Esophagus (tissue), 2 donors: ENCODE results near the gene MIEF2. TPM values are rescaled to one million over a fixed set of nuclear protein-coding genes. Genes with fewer than 3 reads are reported as not detected.
"Not testable (repeated sequence)": the region's sequence is repeated elsewhere in the genome, so short reads cannot be mapped to it uniquely, and the experiment has no call there.

ENCODE experiments used
- H3K27ac ChIP-seq, 2 donors: one replicate each; pipeline ENCODE4 v1.5.1; 2013; ENCODE audit warnings: low read depth in 2 of 2, mild to moderate bottlenecking in 2 of 2, inconsistent platforms in 1 of 2, low read length in 1 of 2, moderate library complexity in 1 of 2
- H3K27me3 ChIP-seq, 2 donors: one replicate each; pipeline ENCODE4 v1.6.1; 2013; ENCODE audit warnings: low read length in 2 of 2, control low read depth in 1 of 2, mild to moderate bottlenecking in 1 of 2; ENCODE audit not compliant: insufficient read depth in 2 of 2, control insufficient read depth in 1 of 2
- H3K36me3 ChIP-seq, 2 donors: one replicate each; pipeline ENCODE4 v1.6.1; 2013; ENCODE audit warnings: low read length in 1 of 2; ENCODE audit not compliant: control insufficient read depth in 2 of 2, insufficient read depth in 2 of 2
- H3K4me1 ChIP-seq, 2 donors: one replicate each; pipeline ENCODE4 v1.6.1; 2013; ENCODE audit warnings: low read length in 1 of 2; ENCODE audit not compliant: control insufficient read depth in 2 of 2, insufficient read depth in 2 of 2
- H3K4me3 ChIP-seq, 2 donors: one replicate each; pipeline ENCODE4 v1.5.1; 2013; ENCODE audit warnings: low read length in 2 of 2, mild to moderate bottlenecking in 2 of 2, low read depth in 1 of 2, moderate library complexity in 1 of 2
- H3K9me3 ChIP-seq, 2 donors: one replicate each; pipeline ENCODE4 v1.6.1; 2013; ENCODE audit warnings: mild to moderate bottlenecking in 2 of 2, low read depth in 1 of 2, low read length in 1 of 2, moderate library complexity in 1 of 2; ENCODE audit not compliant: control insufficient read depth in 2 of 2, insufficient read depth in 1 of 2
- WGBS, 2 donors: extraction: QIAGEN DNeasy Blood & Tissue Kit; methylation state at CpG; one replicate each; pipeline ENCODE4 v1.1.7; 2013; 5-methylcytosine and 5-hydroxymethylcytosine counted together
- polyA plus RNA-seq, 2 donors: library from polyadenylated mRNA; stranded (reverse); fragments of 200-250 nt; gene quantifications; one replicate each; pipeline ENCODE4 v1.2.3, GENCODE V29; 2013
- donor health status: healthy with polysubstance abuse.
- donor health status: Bipolar disorder and iron deficiency.

Gene MIEF2
- polyA plus RNA-seq, 2 donors, result 7.6 to 11.4 TPM

DNA sequence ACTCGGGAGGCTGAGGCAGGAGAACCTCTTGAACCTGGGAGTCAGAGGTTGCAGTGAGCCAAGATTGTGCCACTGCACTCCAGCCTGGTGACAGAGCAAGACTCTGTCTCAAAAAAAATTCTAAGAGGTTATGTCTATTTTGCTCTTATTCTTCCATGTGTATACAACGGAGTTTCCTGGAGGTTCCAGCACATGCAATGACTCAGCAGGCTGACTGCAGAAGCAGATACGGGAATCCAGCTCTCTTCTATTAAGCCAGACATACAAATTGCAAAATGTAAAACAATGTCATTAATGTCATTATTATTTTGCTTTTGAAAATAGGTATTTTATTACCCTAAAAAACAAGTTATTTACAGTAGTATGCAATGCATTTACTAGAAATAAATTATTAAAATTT is 18.4 kb downstream of the MIEF2 start:
- H3K36me3 ChIP-seq, result peaks cover 42 to 57% of the 10 kb centered on the region in 2 donors
- H3K27me3 ChIP-seq, result no peaks in the 10 kb centered on the region
- H3K4me1 ChIP-seq, result no peaks in the 10 kb centered on the region
- H3K4me3 ChIP-seq, result no peak overlapping the region
- no peak overlapping the region for H3K27ac ChIP-seq
- WGBS, 2 donors, result 86 to 87% methylated on average over 3 of the region's 3 CpGs
- no peaks in the 10 kb centered on the region for H3K9me3 ChIP-seq

DNA sequence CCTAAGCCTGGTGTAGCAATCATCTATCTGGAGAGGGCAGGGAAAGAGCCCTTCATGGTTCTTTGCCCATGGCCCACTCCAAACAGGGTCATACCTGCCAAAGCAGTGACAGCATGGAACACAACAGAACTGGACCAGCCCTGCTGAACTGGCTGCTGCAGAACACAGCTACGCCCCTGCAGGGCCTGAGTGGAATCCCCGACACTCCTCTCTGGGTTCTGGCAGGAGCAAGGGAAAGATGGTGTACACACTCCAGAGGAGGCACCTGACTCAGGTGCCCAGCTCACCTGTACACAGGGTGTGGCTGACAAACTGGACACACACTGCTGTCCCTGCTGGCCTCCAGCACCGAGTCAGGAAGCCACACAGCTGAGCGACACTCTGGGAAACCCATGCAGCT is 19.8 kb downstream of the MIEF2 start:
- Histone ChIP-seq H3K27me3 (no peaks in the 10 kb centered on the region), H3K27ac (no peak overlapping the region), H3K36me3 (peaks cover 36 to 54% of the 10 kb centered on the region in 2 donors), H3K4me3 (no peak overlapping the region), H3K9me3 (no peaks in the 10 kb centered on the region), H3K4me1 (no peaks in the 10 kb centered on the region)
- WGBS, 2 donors, result 91 to 97% methylated on average over 4 of the region's 4 CpGs

DNA sequence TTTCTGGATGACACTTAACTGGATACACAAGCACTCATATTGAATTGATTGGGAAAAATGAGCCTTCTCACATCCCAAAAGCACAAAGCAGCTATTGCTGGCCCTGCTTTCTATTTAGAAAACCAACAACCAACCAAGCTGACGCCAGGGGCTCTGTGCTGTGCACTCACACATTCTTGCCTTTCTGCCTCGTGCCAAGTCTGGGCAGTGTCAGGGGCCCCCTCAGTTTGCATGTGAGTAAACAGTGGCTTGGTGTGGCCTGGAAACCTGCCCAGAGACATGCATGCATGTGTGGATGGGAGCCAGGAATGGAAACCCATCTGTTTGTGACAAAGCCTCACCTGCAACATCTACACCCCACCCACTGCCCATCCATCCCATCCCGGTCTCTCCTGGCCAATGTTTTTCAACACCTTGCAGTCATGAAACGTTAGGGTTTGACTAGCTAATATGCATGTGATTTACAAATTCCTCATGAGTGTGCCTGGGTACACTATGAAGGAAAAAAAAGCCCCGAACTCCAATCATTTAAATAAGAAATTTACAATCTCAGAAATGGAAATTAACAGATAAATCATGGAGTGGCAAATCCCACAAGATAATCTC is 20.4 kb downstream of the MIEF2 start:
- H3K27ac ChIP-seq, result no peak overlapping the region
- no peaks in the 10 kb centered on the region for H3K9me3 ChIP-seq
- 59 to 63% methylated on average over 5 of the region's 5 CpGs for WGBS, 2 donors
- H3K36me3 ChIP-seq, result peaks cover 36 to 56% of the 10 kb centered on the region in 2 donors
- no peaks in the 10 kb centered on the region for H3K27me3 ChIP-seq
- H3K4me3 ChIP-seq, result no peak overlapping the region
- H3K4me1 ChIP-seq, result no peaks in the 10 kb centered on the region

DNA sequence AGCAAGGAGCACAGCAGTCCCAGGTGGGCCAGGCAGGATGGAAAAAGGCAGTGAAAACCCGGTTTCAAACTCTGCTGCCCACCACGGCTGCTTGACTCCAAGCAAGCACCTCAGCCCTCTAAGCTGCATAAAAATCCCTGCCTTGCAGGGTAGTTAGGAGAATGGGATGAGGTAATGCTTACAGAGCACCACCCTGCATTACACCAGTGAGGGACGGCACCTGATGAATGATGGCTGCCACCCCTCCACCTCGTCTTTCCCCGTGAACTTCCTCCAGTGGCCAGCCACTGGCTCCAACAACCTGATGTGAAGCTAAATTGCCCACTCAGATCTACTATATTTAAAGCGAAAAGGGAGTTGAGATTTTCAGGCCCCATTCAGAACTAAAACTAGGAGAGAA is 21.3 kb downstream of the MIEF2 start:
- H3K4me3 ChIP-seq, result no peak overlapping the region
- 91 to 92% methylated on average over 6 of the region's 6 CpGs for WGBS, 2 donors
- no peaks in the 10 kb centered on the region for H3K9me3 ChIP-seq
- H3K4me1 ChIP-seq, result no peaks in the 10 kb centered on the region
- no peaks in the 10 kb centered on the region for H3K27me3 ChIP-seq
- H3K27ac ChIP-seq, result no peak overlapping the region
- H3K36me3 ChIP-seq, result peaks cover 34 to 48% of the 10 kb centered on the region in 2 donors

DNA sequence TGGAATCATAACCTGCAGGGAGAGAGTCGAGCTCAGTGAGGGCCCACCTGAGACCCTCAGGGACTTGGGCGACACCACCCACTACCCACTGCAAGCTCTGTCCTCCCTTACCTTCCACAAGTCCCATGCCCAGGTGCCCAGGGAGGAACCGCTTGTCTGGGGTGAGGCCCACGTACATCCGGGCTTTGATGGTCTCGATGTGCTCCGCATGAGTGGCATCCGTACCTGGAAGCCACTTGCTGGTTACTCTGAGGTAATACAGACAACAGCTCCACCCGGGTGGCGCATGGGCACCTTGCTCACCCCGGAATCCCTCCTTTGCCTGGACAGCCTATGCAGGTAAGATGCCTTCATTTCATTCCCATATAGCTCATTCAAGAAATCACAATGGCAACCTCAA is 24.8 kb downstream of the MIEF2 start:
- WGBS, 2 donors, result 96 to 97% methylated on average over 11 of the region's 11 CpGs
- Histone ChIP-seq H3K36me3 (peaks cover 28 to 46% of the 10 kb centered on the region in 2 donors), H3K27ac (no peak overlapping the region), H3K9me3 (no peaks in the 10 kb centered on the region), H3K4me3 (no peak overlapping the region), H3K27me3 (no peaks in the 10 kb centered on the region), H3K4me1 (no peaks in the 10 kb centered on the region)

DNA sequence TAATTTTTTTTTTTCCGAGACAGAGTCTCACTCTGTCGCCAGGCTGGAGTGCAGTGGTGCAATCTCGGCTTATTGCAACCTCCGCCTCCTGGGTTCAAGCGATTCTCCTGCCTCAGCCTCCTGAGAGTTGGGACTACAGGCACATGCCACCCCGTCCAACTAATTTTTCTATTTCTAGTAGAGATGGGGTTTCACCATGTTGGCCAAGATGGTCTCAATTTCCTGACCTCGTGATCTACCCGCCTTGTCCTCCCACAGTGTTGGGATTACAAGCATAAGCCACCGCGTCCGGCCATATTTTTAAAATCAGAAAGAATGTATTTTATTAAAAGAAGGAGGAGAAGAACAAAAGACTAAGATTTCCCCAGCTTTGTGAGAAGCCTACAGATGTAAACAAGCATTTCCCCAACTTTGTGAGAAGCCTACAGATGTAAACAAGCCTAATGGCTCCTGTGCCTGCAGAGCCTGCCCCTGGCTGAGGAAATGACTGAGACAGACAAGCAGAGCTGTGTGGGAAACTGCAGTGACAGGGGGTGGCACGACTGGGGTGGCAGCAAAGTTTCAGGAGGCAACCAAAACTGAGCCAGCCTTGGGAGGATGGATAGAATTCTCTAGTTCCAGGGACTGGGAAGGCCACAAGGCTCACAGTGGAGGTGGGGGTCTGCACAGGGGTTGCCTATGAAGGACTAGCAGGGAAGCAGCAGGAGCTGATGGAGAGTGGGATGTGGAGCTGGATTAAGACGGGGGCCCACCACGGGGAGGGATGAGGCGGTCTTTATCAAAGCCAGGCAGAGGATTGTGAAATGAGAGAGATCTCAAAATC is 31.5 kb downstream of the MIEF2 start:
- H3K27ac ChIP-seq, result no peak overlapping the region
- no peaks in the 10 kb centered on the region for H3K9me3 ChIP-seq
- WGBS, 2 donors, result 94 to 95% methylated on average over 15 of the region's 15 CpGs
- no peaks in the 10 kb centered on the region for H3K27me3 ChIP-seq
- H3K4me3 ChIP-seq, result no peak overlapping the region
- H3K36me3 ChIP-seq, result peaks cover 23 to 31% of the 10 kb centered on the region in 2 donors
- no peaks in the 10 kb centered on the region for H3K4me1 ChIP-seq

DNA sequence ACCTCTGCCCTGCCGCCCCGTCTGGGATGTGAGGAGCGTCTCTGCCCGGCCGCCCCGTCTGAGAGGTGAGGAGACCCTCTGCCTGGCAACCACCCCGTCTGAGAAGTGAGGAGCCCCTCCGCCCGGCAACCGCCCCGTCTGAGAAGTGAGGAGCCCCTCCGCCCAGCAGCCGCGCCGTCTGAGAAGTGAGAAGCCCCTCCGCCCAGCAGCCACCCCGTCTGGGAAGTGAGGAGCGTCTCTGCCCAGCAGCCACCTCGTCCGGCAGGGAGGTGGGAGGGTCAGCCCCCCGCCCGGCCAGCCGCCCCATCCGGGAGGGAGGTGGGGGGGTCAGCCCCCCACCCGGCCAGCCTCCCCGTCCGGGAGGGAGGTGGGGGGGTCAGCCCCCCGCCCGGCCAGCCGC is 37.6 kb downstream of the MIEF2 start:
- 91 to 92% methylated on average over 2 to 30 of the region's 30 CpGs for WGBS, 2 donors
- not testable (repeated sequence) for H3K9me3 ChIP-seq, H3K4me3 ChIP-seq, H3K27me3 ChIP-seq, H3K27ac ChIP-seq, H3K4me1 ChIP-seq
- peaks cover 21 to 24% of the 10 kb centered on the region in 2 donors for H3K36me3 ChIP-seq

DNA sequence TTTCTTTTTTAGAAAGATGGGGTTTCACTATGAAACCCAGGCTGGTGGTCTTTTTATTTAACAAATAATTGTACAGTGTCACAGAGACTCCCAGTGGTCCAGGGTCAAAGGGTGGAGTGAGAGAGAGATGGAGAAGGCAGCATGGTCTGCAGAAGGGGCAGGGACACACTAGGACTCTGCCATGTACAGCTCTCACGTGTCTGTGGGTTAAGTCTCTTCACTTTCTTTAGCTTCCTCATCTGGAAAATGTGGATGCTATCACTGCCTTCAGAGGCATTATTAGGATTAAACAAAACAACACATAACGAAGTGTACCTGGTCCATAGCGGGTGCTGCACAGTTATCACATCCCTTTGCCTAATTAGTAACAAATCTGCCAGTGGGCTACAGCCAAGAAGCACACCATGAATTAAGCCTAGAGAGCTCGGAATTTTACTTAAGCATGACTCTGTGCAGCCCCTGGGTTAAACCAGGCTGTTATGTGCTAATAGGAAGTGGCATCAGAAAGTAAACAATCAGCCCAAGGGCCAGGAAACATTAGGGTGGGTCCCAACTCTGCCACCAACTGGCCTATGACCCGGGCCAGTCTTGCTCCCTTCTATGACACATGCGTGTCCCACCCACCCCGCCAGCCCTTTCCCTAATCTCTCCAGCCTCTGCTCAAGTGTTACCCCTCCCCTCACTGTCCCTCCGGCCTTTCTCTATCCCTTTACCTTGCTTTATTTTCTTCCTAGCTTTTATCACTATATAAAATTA is 40.4 kb downstream of the MIEF2 start:
- WGBS, 2 donors, result 81 to 85% methylated on average over 8 of the region's 8 CpGs
- peaks cover 27 to 29% of the 10 kb centered on the region in 2 donors for H3K36me3 ChIP-seq
- no peaks in the 10 kb centered on the region for H3K9me3 ChIP-seq
- no peaks in the 10 kb centered on the region for H3K4me1 ChIP-seq
- H3K27me3 ChIP-seq, result no peaks in the 10 kb centered on the region
- no peak overlapping the region for H3K4me3 ChIP-seq
- no peak overlapping the region for H3K27ac ChIP-seq

DNA sequence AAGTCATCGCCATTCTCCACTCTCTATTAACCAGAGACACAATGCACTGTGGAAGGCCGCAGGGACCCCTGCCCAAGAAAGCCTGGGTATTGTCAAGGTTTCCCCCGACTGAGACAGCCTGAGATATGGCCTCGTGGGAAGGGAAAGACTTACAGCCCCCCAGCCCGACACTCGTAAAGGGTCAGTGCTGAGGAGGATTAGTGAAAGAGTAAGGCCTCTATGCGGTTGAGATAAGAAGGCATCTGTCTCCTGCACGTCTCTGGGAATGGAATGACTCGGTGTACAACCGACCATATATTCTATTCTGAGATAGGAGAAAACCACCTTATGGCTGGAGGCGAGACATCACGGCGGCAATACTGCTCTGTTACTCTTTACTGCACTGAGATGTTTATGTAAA is 42.7 kb downstream of the MIEF2 start:
- WGBS, 2 donors, result 77 to 85% methylated on average over 13 of the region's 13 CpGs
- not testable (repeated sequence) for H3K27me3 ChIP-seq, H3K4me3 ChIP-seq, H3K27ac ChIP-seq, H3K4me1 ChIP-seq, H3K9me3 ChIP-seq
- H3K36me3 ChIP-seq, result peaks cover 29 to 33% of the 10 kb centered on the region in 2 donors
